GM18907 (cell line): ENCODE results near the gene ASAP2.
"Not testable (repeated sequence)": the region's sequence is repeated elsewhere in the genome, so short reads cannot be mapped to it uniquely, and the experiment has no call there.

Experiments
- ATAC-seq: cut with Tn5 transposase; IDR thresholded peaks from one replicate; pipeline ENCODE4 v1.9.1; 2021; ENCODE audit warnings: mild to moderate bottlenecking, moderate library complexity; ENCODE audit not compliant: unreplicated experiment

Gene ASAP2

DNA sequence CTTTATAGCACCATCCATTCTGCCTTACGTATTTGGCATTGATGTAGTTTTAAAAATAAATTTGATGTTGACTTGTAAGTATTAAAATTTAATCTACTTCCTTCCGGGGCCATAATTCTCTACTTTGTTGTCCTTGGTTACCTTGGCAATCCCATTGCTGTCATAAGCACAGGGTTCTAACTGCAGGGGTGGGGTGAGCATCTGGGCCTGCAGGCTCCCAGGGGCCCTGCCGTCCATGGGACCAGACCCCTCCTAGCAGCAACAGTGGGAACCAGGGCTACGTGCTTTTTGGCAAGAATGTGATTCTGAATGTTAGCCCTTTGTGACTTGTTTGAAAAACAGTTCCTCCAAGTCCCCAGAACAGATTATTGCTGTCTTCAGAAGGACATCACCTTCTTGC, 4.9 kb downstream of the ASAP2 start:
- ATAC-seq = no peak

GRCh38 chr2:9212010-9212635, 5.5 kb downstream of the ASAP2 start:
- ATAC-seq = no peak

GRCh38 chr2:9212661-9213411, 6.2 kb downstream of the ASAP2 start:
- no peak for ATAC-seq

DNA sequence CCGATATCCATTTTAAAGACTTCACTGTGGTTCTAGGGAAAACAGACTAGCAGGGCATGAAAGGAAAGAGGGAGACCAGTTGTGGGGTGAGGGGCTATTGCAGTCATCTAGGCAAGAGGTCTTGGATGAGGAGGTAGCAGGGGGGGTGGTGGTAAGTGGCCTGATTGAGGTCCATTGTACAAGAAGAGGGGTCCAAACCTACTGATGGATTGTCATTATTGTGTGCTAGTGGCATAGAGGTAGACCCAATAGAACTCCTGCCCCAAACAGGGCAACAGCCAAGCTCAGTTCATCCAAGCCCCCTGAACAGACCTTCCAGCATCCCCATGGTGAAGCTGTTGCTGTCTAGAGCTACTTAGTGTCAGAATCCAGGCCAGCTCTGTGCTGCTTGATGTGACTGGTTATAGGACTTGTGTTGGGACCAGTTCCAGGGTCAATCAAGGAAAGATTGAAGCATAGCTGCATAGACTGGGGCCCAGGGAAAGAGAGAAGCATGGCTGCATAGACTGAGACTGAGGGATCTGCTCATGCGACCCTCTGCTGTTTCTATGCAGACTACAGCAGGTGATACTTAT, 7.0 kb downstream of the ASAP2 start:
- ATAC-seq = no peak

DNA sequence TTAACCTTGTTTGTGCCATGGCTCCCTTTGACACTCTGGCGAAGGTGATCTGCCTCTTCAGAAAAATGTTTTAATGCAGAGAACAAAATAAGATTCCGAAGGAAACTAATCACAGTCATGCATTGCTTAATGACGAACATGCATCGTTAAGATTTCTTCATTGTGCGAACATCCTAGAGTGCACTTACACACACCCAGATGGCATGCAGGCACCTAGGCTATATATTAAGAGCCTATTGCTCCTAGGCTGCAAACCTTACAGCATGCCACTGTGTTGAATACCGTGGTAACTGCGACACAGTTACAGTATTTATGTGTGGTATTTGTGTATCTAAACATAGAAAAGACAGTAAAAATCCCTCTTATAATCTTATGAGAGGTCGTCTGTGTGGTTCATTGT, 8.3 kb downstream of the ASAP2 start:
- ATAC-seq = no peak

DNA sequence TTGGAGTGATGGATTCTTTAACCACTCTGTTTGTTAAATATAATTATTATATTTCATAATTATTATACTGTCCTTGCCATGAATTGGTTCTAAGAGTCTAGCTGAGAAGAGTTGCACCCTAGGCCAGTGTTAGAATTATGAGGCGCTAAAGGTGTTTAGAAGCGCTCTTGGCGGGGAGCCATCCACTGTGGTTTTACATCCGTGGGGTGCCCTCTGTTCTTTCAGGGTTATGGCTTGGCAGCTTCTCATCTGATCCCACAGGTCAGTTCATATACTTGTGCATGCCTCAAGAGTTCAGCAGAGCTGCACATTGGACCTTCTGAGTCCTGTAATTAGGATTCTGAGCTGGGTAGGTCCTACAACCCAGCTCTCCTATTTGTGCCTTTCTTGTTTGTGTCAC, 9.1 kb downstream of the ASAP2 start:
- no peak for ATAC-seq

DNA sequence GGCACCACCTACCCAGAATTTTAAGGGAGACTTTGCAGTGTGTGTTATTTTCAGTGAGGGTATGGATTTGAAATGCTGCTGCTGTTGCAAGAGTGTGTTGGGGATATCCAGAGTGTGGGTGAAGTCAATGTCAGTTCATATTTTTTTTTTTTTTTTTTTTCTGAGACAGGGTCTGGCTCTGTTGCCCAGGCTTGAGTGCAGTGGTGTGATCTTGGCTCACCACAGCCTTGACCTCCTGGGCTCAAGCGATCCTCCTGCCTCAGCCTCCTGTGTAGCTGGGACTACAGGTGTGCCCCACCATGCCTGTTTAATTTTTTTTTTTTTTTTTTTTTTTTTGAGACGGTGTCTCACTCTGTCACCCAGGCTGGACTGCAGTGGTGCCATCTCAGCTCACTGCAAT, 9.5 kb downstream of the ASAP2 start:
- not testable (repeated sequence) for ATAC-seq

DNA sequence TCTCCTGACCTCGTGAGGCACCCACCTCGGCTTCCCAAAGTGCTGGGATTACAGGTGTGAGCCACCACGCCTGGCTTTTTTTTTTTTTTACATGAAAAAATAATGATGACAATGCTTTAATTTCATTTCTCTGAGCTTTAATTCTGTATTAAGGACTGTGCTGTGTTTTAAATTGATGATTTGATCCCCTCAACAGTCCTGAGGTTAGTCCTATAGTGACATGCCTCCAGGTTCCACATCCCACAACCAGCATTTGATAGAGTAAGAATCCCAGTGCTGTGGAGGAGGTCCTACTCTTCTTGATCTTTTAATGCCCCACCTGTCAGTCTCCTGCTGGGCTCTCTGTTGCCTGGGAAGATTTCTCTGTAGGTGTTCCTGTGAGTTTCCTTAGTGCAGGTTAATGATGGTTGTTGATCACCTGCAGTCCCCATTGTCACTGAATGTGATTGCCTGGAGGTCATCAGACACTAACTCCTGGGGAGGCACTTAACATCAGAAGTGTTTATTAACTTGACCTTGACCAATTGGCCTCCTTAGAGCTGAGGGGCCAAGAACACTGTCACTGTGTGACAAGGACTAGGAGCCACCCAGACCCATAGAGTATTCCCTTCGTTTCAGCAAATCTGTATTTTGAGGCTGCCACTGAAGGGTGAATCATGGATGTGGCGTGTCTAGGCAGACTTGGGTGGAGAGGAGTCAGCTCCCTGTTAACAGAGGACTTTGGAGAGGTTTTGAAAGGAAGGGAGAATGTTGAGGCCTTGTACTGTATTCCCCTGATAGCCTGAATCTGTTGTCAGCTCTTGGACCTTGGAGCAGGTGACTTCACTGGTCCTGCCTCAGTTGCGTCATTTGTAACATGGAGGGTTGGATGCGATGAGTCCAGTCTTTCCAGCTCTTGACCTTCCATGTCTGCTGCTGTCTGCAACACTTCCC, 11.5 kb downstream of the ASAP2 start:
- no peak for ATAC-seq

DNA sequence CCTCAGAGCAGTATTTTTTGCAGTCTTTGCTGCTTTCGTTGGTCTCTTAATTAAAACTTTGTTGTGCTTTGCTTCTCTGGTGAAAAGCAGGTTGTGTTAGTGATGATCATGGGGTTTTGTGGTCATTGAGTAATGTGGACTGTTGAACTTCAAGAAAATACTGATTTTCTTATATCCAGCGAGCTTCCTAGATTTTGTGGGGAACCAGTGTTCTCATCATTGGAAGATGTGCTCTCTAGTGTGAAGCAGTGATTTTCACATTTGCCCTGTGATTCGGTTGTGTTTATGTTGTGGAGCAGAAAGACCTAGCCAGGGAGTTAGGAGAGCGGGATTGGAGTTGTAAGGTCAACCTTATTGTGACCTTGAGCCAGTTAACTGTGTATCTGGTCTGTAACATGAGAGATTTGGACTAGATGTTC, 12.4 kb downstream of the ASAP2 start:
- ATAC-seq = no peak

GRCh38 chr2:9220201-9220600, 13.6 kb downstream of the ASAP2 start:
- no peak for ATAC-seq

DNA sequence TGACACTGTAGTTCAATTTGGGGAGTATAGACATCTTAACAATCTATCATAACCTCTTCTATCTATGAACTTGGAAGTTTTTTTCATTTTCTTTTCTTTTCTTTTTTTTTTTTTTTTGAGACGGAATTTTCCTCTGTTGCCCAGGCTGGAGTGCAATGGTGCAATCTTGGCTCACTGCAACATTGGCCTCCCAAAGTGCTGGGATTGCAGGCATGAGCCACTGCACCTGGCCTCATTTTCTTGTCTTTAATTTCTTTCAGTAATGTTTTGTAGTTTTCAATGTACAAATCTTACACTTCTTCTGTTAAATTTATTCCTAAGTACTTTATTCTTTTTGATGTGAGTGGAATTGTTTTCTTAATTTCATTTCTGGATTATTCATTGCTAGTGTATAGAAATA, 14.6 kb downstream of the ASAP2 start:
- ATAC-seq = no peak

GRCh38 chr2:9222239-9222892, 15.8 kb downstream of the ASAP2 start:
- ATAC-seq = no peak

DNA sequence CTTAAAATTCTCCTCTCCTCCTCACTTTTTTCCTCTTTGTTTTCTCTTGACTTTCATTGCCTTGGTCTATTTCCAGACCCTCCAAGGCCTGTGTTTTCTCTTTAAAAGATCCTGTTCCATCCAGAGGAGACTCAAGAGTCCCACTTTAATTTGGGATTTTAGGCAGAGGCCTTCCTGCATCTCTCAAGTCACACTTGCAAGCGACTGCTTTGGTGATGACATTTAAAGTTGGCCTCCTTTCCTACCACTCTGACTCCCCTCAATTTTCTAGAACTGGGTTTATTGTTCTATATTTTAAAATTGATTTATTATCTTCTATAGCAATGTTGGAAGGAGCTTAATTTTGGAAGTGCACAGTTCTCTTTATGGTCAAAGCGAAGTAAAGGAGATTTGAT, 16.3 kb downstream of the ASAP2 start:
- no peak for ATAC-seq

DNA sequence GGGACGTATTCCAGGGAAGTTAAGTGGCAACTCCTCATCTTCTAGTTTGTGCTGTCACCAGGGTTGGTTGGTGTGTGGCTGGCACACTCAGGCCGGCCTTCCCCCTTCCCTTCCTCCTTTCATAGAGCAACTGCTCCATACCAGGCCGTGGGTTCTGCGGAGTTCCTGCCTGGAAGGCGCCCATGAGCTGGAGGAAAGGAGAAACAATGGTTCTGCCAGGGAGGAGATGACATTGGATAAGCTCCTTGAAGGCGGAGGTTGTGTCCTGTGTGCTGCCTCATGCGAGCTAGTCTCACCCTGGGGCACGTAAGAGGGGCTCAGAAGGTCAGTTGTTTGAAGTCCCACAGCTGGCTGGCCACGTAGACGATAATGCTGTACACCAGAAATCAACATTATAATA, 19.2 kb downstream of the ASAP2 start:
- no peak for ATAC-seq

DNA sequence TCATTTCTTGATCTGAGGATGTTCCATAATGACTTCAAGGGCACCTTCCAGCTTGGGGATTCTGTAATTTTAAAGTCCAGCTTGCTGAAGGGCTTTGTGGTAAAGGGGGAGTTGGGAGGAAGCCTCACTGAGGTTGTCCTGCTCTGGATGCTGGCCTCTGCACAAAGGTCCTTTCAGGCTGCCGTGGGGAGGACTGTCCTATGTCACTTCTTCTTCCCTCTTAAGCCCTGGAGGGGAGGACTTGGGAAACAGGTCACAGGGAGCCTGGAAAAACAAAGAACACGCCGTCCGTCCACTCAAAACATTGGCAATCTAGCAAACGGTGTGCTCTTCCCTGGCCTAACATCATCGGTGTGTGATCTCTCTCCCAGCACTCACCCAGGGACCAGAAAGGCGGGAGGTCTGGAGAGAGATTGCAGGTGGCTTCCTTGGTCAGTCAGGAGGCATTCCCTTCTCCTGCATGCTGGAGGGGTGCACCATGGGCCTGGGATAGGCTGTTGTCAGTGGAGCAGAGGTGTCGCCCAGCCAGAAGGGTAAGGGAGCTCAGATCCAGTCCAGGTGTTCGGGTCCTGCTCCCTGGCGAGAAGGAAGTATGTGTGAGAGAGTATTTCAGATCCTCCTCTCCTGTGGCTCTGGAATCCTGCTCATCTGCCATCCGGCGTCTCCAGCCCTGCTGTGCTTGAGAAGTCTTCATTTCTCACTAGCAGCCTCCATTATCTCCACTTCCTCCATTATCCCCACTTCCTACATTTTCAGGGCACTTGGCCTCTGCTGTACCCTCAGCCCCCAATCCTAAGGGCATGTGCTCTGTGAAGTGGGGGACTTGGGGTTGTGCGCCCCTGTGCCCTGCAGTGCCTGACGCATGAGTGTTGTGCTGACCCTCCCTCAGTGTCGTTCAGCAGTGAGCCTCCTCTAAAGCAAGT, 20.1 kb downstream of the ASAP2 start:
- no peak for ATAC-seq

DNA sequence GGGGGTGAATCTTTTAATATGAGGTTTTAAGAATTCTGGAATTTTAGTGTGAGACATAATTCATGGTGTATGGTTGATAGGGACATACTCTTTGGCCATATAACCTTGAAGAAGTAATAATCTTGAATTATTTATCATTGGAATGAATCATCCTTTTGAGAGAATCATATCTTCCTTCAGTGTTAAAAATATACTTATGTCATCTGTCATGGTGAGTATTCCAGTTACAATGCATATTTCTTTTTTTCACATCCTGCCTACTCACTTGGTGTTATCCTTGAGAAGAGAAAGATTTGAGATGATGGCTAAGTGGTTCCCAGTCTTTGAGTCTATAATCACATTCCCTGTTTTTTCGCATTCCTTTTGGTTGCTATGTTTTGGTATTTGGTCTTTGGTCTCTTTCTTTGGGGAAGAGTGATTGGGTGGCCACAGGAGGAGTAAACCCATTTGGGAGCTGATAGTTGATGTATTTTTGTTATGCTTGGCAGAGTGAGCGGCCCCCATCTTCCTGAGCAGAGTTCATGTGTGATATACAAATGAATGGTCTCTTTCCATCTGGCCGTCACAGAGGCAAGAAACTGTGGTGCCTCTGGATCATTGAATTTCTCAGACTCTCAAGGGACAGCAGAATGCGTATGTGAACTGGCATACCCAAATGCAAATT, 21.6 kb downstream of the ASAP2 start:
- ATAC-seq = no peak

GRCh38 chr2:9228781-9229469, 22.3 kb downstream of the ASAP2 start:
- no peak for ATAC-seq

GRCh38 chr2:9229470-9229820, 22.8 kb downstream of the ASAP2 start:
- ATAC-seq = no peak
